Mesodermal cell (in vitro differentiated cells): ENCODE results near the gene MRGPRF. TPM values are rescaled to one million over a fixed set of nuclear protein-coding genes. Genes with fewer than 3 reads are reported as not detected.

ENCODE experiments used
- H3K27ac ChIP-seq: 2 replicates; pipeline ENCODE4 v1.7.0; 2013; ENCODE audit warnings: mild to moderate bottlenecking, low read depth, low read length, moderate library complexity; ENCODE audit not compliant: severe bottlenecking
- H3K36me3 ChIP-seq: 2 replicates; pipeline ENCODE4 v1.7.1; 2013; ENCODE audit warnings: mild to moderate bottlenecking, low read length, moderate library complexity; ENCODE audit not compliant: control insufficient read depth, insufficient read depth
- H3K4me1 ChIP-seq: one replicate; pipeline ENCODE4 v1.7.1; 2013; ENCODE audit warnings: mild to moderate bottlenecking, low read length; ENCODE audit not compliant: insufficient read depth, control insufficient read depth, poor library complexity, severe bottlenecking
- H3K4me3 ChIP-seq: 2 replicates; pipeline ENCODE4 v1.7.0; 2013; ENCODE audit warnings: low read length, control low read depth, mild to moderate bottlenecking; ENCODE audit not compliant: insufficient read depth, poor library complexity, severe bottlenecking; ENCODE audit errors: extremely low read depth
- H3K9me3 ChIP-seq: 2 replicates; pipeline ENCODE4 v1.7.1; 2013; ENCODE audit warnings: mild to moderate bottlenecking, low read length, moderate library complexity; ENCODE audit not compliant: control insufficient read depth
- WGBS, 2 experiments: methylation state at CpG; one replicate each; pipeline ENCODE4 v1.1.5; 2013; ENCODE audit warnings: missing lambda C conversion rate in 2 of 2; ENCODE audit not compliant: insufficient coverage in 2 of 2; 5-methylcytosine and 5-hydroxymethylcytosine counted together
- polyA plus RNA-seq, 2 experiments: library from polyadenylated mRNA; stranded (reverse); fragments of 50-300 nt; gene quantifications; one replicate each; pipeline ENCODE4 v1.2.3, GENCODE V29; 2013

Gene MRGPRF, protein sequence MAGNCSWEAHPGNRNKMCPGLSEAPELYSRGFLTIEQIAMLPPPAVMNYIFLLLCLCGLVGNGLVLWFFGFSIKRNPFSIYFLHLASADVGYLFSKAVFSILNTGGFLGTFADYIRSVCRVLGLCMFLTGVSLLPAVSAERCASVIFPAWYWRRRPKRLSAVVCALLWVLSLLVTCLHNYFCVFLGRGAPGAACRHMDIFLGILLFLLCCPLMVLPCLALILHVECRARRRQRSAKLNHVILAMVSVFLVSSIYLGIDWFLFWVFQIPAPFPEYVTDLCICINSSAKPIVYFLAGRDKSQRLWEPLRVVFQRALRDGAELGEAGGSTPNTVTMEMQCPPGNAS
- polyA plus RNA-seq (2013, experiment 1 of 2), result 4.4 TPM
- polyA plus RNA-seq (2013, experiment 2 of 2), result 4.5 TPM

DNA sequence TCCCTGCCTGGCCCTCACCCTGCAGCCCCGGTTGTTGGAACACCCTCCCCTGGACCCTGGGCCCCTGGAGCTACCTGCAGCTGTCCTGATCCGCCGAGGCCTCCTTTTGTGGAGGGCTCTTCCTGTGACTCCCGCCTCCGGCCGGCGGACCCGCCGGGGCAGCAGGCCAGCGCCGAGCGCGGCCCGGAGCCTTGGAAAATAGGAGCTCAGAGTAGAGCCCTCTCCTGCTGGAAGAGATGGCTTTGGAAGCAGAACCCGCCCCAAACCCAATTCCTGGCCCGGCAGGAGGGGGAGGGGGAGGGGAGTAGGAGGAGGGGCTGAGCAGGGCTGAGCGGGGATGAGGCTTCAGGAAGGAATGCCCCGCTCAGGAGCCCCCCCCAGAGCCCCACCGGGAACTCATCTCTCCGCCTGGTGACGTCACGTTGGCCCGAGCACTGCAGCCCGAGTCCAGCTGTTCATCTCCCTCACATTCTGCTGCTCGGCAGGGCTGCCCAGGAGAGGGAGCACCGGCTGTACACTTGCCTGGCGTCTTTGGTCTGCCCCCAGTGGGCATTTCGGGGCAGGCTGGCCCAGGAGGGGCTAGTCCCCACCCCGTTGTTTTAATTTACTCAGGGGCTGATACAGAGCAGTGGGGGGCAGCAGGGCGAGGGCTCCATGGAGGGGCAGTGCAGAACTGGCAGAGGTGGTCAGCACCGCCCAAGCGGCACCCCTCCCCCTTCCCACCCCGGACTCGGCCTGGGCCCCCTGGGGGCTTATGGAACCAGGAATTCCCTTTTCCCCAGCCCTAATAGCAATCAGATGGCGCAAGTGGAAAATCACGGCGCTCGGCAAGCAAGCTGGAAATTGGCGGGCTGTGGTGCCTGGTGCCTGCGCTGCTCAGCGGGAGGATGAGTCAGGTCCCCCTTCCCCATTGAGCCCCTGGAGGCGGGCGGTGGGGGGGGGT, at the start of gene MRGPRF:
Gene MRGPRF, minus strand, starts transcription at position 238 of the 943 bp plus-strand sequence. CDS start 3,345 bp downstream, outside the sequence.
- 5 to 9% methylated on average over 22 to 32 of the region's 43 CpGs for WGBS, 2 experiments
- no peaks in the 10 kb centered on the region for H3K36me3 ChIP-seq
- H3K27ac ChIP-seq, result peak within 1 kb of the TSS; percentile 29
- H3K9me3 ChIP-seq, result no peaks in the 10 kb centered on the region
- H3K4me1 ChIP-seq, result peaks cover 62% of the 10 kb centered on the region
- peak within 1 kb of the TSS; percentile 41 for H3K4me3 ChIP-seq

DNA sequence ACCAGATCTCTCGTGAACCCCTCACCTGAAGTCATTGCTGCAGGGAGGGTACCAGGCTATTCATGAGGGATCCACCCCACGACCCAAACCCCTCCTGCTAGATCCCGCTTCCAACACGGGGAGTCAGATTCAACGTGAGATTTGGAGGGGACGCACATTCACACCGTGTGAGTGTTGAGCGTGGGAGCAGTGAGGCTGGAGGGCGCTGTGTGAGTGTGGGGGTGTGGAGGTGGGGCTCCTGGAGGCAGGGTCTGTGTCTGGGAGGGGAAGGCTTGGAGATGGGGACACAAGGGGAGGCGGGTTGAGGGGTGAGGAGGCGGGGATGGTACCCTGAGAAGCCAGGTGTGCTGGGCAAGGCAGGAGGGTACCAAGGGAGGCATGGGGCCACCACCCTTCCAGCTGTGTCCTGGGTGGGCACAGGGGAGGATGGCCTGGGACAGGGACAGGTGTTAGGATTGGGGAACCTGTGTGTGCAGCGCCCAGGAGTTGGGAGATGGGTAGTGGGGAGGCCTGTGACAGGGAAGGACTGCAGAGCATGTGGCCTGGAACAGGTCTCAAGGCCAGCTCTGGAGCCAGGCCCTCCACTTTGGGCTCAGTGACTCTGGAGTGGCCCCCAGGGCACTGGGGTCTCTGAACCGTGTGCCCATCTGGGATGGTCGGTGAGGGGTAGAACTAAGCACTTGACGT, 49.3 kb upstream of the MRGPRF start:
- WGBS, 2 experiments, result 96 to 99% methylated on average over 13 to 14 of the region's 15 CpGs
- H3K4me3 ChIP-seq, result no peak overlapping the region
- H3K4me1 ChIP-seq, result no peaks in the 10 kb centered on the region
- H3K27ac ChIP-seq, result no peak overlapping the region
- peaks cover 25% of the 10 kb centered on the region for H3K36me3 ChIP-seq
- H3K9me3 ChIP-seq, result no peaks in the 10 kb centered on the region

DNA sequence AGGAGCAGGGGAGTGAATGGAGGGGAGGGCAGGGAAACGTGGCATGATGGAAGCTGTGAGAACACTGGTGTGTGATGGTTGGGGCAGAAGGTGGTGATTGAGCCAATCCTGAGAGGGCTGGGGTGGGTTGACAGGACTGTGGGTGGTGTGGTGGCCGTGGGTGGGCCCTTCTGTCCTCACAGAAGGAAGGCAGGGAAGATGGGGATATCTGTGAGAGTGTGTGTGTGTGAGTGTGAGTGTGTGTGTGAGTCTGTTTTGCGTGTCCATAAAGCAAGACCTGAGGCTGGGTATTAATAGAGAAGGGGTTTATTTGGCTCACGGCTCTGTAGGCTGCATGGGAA, 48.6 kb upstream of the MRGPRF start:
- Histone ChIP-seq H3K4me1 (no peaks in the 10 kb centered on the region), H3K9me3 (no peaks in the 10 kb centered on the region), H3K36me3 (peaks cover 27% of the 10 kb centered on the region), H3K4me3 (no peak overlapping the region), H3K27ac (no peak overlapping the region)
- 92 to 98% methylated on average over 4 of the region's 4 CpGs for whole genome bisulfite sequencing, 2 experiments

DNA sequence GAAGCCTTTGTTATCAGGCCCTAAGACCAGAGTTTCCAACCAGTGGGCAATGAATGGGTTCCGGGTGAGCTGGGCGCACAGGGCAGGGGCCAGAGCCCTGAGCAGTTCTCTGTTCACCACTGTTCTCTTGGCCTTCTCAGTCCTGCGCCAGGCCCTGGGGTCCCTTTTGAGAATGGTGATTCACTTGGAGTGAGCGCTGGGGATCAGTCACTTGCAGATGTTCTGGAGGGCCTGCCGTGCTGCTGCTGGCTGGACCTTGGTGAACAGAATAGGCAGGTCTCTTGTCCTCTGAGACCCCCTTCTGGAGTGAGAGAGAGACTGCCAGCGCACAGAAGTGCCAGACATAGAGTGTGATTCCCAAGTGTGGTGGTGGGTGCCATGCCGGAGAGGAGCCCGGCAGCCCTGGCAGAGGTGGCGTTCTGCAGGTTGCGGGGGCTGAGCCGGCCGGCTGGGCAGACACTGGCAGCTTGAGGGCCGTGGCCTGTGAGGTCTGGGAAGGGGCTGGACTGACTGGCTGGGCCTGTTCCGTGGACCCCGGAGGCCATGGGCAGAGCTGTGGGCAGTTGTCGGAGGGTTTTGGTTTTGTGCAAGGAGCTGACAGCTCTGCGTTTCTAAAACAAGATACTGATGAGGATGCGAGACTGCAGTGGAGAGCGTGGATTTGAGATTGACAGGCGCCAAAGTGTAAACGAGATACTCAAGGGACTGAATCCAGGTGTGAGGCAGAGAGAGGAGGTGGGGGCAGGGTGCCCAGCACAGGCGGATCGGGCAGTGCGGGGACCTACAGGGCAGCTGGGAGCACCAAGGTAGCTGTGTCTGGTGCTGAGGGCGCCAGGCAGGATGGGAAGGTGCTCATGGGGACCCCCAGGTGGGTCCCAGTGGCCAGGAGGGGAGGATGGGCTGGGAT, 48.0 kb upstream of the MRGPRF start:
- Histone ChIP-seq H3K27ac (no peak overlapping the region), H3K4me3 (no peak overlapping the region), H3K36me3 (peaks cover 30% of the 10 kb centered on the region), H3K9me3 (no peaks in the 10 kb centered on the region), H3K4me1 (no peaks in the 10 kb centered on the region)
- WGBS, 2 experiments, result 93 to 94% methylated on average over 17 to 25 of the region's 25 CpGs

DNA sequence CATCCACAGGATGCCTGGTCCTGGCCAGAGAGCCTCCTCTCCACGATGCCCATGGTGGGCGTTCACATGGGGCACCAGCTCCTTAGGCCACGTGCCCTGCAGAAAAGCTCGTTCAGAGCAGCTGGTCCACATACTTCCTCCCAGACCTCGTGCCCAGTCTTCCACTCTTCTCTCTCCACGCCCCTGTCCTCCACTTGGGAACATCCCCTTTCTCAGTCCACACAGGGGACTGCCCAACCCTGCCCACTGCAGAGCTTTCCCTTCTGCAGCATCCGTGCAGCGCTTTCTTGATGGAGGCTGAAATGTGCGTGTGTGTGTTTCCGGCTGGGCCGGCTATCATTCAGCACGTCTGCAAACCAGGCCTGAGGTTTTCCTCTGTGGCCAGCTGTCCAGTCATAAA, 46.9 kb upstream of the MRGPRF start:
- Histone ChIP-seq H3K9me3 (no peaks in the 10 kb centered on the region), H3K36me3 (peaks cover 33% of the 10 kb centered on the region), H3K4me3 (no peak overlapping the region), H3K4me1 (no peaks in the 10 kb centered on the region), H3K27ac (no peak overlapping the region)
- WGBS, 2 experiments, result 88 to 98% methylated on average over 11 to 12 of the region's 12 CpGs

DNA sequence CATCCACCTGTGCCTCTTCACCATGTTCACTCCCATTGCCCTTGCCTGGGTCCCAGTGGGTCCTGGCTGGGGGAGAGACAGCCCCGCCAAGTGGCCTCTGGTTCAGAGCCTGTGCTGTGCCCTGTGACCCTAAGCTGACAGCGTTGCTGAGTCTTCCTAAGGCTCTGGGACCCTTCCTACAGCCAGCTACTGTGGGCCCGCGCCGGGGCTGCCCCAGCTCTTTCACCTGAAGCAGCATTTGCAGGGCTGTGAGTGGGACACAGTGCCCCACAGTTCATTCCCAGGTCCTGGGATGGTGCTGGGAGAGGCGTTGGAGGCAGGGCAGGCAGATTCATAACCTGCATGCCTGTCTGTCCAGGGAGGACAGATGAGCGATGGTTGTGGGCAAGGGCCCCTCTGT, 46.4 kb upstream of the MRGPRF start:
- H3K36me3 ChIP-seq, result peaks cover 35% of the 10 kb centered on the region
- H3K9me3 ChIP-seq, result no peaks in the 10 kb centered on the region
- no peak overlapping the region for H3K27ac ChIP-seq
- WGBS, 2 experiments, result 95 to 96% methylated on average over 7 of the region's 7 CpGs
- no peaks in the 10 kb centered on the region for H3K4me1 ChIP-seq
- H3K4me3 ChIP-seq, result no peak overlapping the region

DNA sequence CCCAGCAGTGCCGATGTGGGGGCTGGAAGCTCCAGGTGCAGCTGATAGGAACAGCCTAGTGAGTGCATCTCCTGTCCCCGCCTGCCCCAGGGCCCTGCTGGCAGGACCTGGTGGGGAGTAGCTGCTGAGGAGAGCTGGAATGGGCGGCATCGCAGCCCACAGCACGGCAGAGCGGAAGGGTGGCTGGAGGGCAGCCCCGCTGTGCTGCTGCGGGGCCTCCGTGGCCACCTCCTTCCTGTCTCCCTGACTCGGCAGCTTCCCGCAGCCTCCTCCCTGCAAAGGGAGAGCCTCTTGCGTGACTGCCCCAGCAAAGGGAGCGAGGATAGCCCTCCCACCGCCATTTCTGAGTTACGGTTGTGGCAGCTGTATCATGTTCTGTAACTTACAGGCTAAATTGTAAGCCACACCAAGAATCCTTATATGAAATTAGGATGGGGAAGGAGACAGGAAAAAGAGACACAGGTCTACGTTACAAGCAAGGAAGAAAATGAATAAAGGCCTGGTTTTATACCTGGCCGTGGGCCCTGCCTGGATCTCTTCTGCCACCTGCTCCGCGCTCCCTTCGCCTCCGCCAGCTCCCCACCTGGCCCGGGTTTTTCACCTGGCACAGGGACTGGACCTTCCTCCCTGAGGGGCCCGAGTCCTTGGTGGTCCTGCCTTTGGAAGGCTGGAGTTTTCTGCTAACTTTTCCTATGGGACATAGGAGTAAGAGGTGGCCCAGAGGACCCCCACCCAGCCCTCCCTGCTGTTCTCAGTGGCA, 45.6 kb upstream of the MRGPRF start:
- 89 to 95% methylated on average over 16 to 18 of the region's 23 CpGs for WGBS, 2 experiments
- no peaks in the 10 kb centered on the region for H3K4me1 ChIP-seq
- H3K4me3 ChIP-seq, result no peak overlapping the region
- H3K27ac ChIP-seq, result no peak overlapping the region
- H3K36me3 ChIP-seq, result peaks cover 41% of the 10 kb centered on the region
- H3K9me3 ChIP-seq, result no peaks in the 10 kb centered on the region

DNA sequence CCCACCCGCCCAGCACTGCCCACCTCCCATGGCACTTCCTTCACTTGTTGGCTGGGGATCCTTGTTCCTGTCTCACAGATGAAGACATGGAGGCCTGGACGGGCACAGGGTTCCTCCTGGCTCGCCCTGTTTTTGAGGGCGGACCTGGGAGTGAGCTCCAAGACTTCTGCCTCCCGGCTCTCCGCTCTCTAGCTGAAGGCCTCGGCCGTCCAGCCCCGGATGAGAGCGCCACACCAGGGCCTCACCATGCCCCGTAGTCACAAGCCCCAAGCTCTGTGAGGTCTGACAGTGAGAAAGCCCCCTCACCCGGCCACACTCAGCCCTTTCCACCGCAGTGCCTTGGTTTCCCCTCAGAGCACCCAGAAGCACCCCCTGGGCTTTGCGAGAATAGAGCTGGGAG, 44.8 kb upstream of the MRGPRF start:
- no peak overlapping the region for H3K4me3 ChIP-seq
- H3K9me3 ChIP-seq, result no peaks in the 10 kb centered on the region
- H3K27ac ChIP-seq, result no peak overlapping the region
- WGBS, 2 experiments, result 95 to 99% methylated on average over 10 to 11 of the region's 14 CpGs
- H3K36me3 ChIP-seq, result peaks cover 38% of the 10 kb centered on the region
- H3K4me1 ChIP-seq, result no peaks in the 10 kb centered on the region

DNA sequence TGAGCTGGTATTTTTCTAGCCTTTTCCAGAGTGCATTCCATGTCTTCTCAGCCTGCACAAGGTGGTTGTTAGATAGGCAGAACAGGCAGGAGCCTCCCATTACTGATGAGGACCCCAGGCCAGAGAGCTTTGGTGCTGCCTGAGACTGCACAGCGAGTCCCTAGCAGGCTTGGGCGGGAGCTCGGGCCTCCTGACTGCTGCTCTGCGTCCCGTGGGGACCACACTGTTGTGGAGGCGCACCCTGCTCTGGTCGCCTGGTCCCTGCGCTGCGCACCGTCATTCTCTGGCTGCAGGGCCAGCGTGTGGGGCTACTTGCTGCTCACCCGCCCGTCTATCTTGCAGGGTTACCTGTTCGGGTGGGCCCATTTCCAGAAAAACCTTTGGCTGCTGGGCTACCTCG, 44.2 kb upstream of the MRGPRF start:
- no peaks in the 10 kb centered on the region for H3K9me3 ChIP-seq
- H3K27ac ChIP-seq, result no peak overlapping the region
- no peak overlapping the region for H3K4me3 ChIP-seq
- no peaks in the 10 kb centered on the region for H3K4me1 ChIP-seq
- peaks cover 38% of the 10 kb centered on the region for H3K36me3 ChIP-seq
- WGBS, 2 experiments, result 94 to 95% methylated on average over 15 of the region's 15 CpGs
